SW480 (cell line): ENCODE data around the gene SLC2A10.

ENCODE experiments used
- DNase-seq: peaks from one replicate; pipeline ENCODE4 v3.0.0-alpha.2; 2016; ENCODE audit warnings: low spot score

Gene SLC2A10

GRCh38 chr20:46682063-46682821, 27.2 kb upstream of the SLC2A10 start:
- DNase-seq = no peak

- DNase-seq = no peak
These were observed 26.3 kb upstream of the SLC2A10 start for GRCh38 chr20:46683011-46683667.

GRCh38 chr20:46683668-46683938, 25.8 kb upstream of the SLC2A10 start:
- no peak for DNase-seq

GRCh38 chr20:46683939-46684750, 25.3 kb upstream of the SLC2A10 start:
- DNase-seq = peak; percentile 54

- no peak for DNase-seq
These were observed 21.0 kb upstream of the SLC2A10 start for GRCh38 chr20:46688151-46689081.

- peak; percentile 97 for DNase-seq
These were observed 20.2 kb upstream of the SLC2A10 start, which contains the start of gene TP53RK for GRCh38 chr20:46689082-46689753. TP53RK (minus strand) TSS chr20:46689444; CDS start chr20:46689414, 30 bp downstream.

- no peak for DNase-seq
These were observed 19.7 kb upstream of the SLC2A10 start for GRCh38 chr20:46689754-46690085.

- no peak for DNase-seq
These were observed 19.0 kb upstream of the SLC2A10 start for GRCh38 chr20:46690219-46691106.

GRCh38 chr20:46691196-46691595, 18.3 kb upstream of the SLC2A10 start:
- DNase-seq = no peak

- DNase-seq = peak; percentile 57
These were observed 15.0 kb upstream of the SLC2A10 start for GRCh38 chr20:46694484-46694883.

- DNase-seq = peak; percentile 96
These were observed 13.6 kb upstream of the SLC2A10 start for GRCh38 chr20:46695892-46696291.

GRCh38 chr20:46696791-46697279, 12.6 kb upstream of the SLC2A10 start:
- no peak for DNase-seq

- DNase-seq = peak; percentile 28
These were observed 10.7 kb upstream of the SLC2A10 start for GRCh38 chr20:46698788-46699187.

GRCh38 chr20:46699651-46700359, 9.6 kb upstream of the SLC2A10 start:
- DNase-seq = peak; percentile 53

- DNase-seq = no peak
These were observed 9.0 kb upstream of the SLC2A10 start for GRCh38 chr20:46700481-46700880.

- DNase-seq = no peak
These were observed 8.4 kb upstream of the SLC2A10 start for GRCh38 chr20:46701057-46701456.

GRCh38 chr20:46701556-46701955, 7.9 kb upstream of the SLC2A10 start:
- peak; percentile 53 for DNase-seq

GRCh38 chr20:46701986-46702385, 7.5 kb upstream of the SLC2A10 start:
- no peak for DNase-seq

GRCh38 chr20:46702447-46703203, 6.8 kb upstream of the SLC2A10 start:
- DNase-seq = no peak
